Astrocyte of the cerebellum (primary cell): ENCODE data around the gene HADH.

ENCODE experiments used
- DNase-seq: peaks from one replicate; pipeline ENCODE4 v3.0.0-alpha.2; 2011; ENCODE audit warnings: low read depth
- H3K4me3 ChIP-seq: 2 replicates; pipeline ENCODE4 v1.5.1; 2011; ENCODE audit warnings: mild to moderate bottlenecking, low read depth, low read length, moderate library complexity
- CTCF ChIP-seq: IDR thresholded peaks from 2 replicates; pipeline ENCODE4 v1.5.1; 2012; ENCODE audit warnings: low read length, low read depth, moderate library complexity, mild to moderate bottlenecking; ENCODE audit errors: missing control alignments
- in situ Hi-C: cut with HindIII; loops from 2 replicates; pipeline ENCODE4 v1.10.0; 2017; ENCODE audit warnings: low sequenced_read_pairs

Gene HADH

GRCh38 chr4:108036213-108036612 is 46.5 kb downstream of the HADH start:
- in situ Hi-C loops, result no loop called here
- no peak overlapping the region for H3K4me3 ChIP-seq
- no peak for TF ChIP-seq CTCF
- DNase-seq, result no peak

GRCh38 chr4:108037884-108038283 is 48.2 kb downstream of the HADH start:
- in situ Hi-C loops, result no loop called here
- DNase-seq, result no peak
- H3K4me3 ChIP-seq, result no peak overlapping the region
- no peak for TF ChIP-seq CTCF

GRCh38 chr4:108042927-108043326 is 53.2 kb downstream of the HADH start:
- H3K4me3 ChIP-seq, result no peak overlapping the region
- in situ Hi-C loops, result no loop called here
- TF ChIP-seq CTCF, result no peak
- DNase-seq, result no peak

- in situ Hi-C loops, result no loop called here
- DNase-seq, result no peak
- no peak overlapping the region for H3K4me3 ChIP-seq
- no peak for TF ChIP-seq CTCF
Measured at GRCh38 chr4:108043526-108043925, 53.8 kb downstream of the HADH start.

- TF ChIP-seq CTCF, result no peak
- H3K4me3 ChIP-seq, result no peak overlapping the region
- in situ Hi-C loops, result no loop called here
- DNase-seq, result no peak
Measured at GRCh38 chr4:108044951-108045686, 55.4 kb downstream of the HADH start.

GRCh38 chr4:108045687-108046024 is 56.0 kb downstream of the HADH start:
- no peak for TF ChIP-seq CTCF
- DNase-seq, result peak; percentile 33
- H3K4me3 ChIP-seq, result no peak overlapping the region
- in situ Hi-C loops, result no loop called here
